HEK293 (cell line): ENCODE results near the gene ATG10.
A peak's percentile ranks its signal among the peaks of the same experiment; 100 is the strongest.

Source experiments
- CTCF ChIA-PET: fragments of 350-600 bp; formaldehyde crosslinking; extraction: SDS; loops from one replicate; lab custom pipeline; 2021; ENCODE audit warnings: antibody characterized with exemption; lab: Yijun Ruan, JAX
- POLR2A ChIA-PET: fragments of 300-600 bp; formaldehyde crosslinking; extraction: SDS; loops from one replicate; lab custom pipeline; 2020; ENCODE audit warnings: antibody characterized with exemption, inconsistent platforms; lab: Yijun Ruan, JAX
- H3K27ac ChIP-seq: fragments of 200-500 bp; sonication (Bioruptor generic); 2 replicates; pipeline ENCODE4 v1.5.1; 2014; ENCODE audit warnings: low read depth, low read length, control low read depth, inconsistent platforms; ENCODE audit errors: extremely low read depth
- H3K36me3 ChIP-seq, 2 experiments: fragments of 200-500 bp in 1 of 2; sonication (Bioruptor generic) in 1 of 2; 1 replicate in 1 of 2; 2 replicates in 1 of 2; pipeline ENCODE4 v1.5.1; 2014 to 2017; ENCODE audit warnings: inconsistent platforms in 2 of 2, low read length in 2 of 2; ENCODE audit not compliant: control insufficient read depth in 2 of 2, insufficient read depth in 1 of 2
- H3K4me1 ChIP-seq: fragments of 200-500 bp; sonication (Bioruptor generic); 2 replicates; pipeline ENCODE4 v1.5.1; 2014; ENCODE audit warnings: mild to moderate bottlenecking, low read length, inconsistent platforms; ENCODE audit not compliant: control insufficient read depth, insufficient read depth
- H3K4me3 ChIP-seq: 2 replicates; pipeline ENCODE4 v1.5.1; 2011; ENCODE audit warnings: low read depth, mild to moderate bottlenecking, control low read depth, low read length, moderate library complexity
- H3K9me3 ChIP-seq: fragments of 200-500 bp; sonication (Bioruptor generic); 2 replicates; pipeline ENCODE4 v1.5.1; 2014; ENCODE audit warnings: low read depth, low read length, inconsistent platforms; ENCODE audit not compliant: control insufficient read depth, insufficient read depth
- FEZF1 ChIP-seq: fragments of 450-650 bp; formaldehyde crosslinking; IDR thresholded peaks from 2 replicates; pipeline ENCODE4 v1.5.1; 2016; ENCODE audit warnings: missing biosample characterization, missing genetic modification characterization
- GLIS1 ChIP-seq: fragments of 450-650 bp; formaldehyde crosslinking; IDR thresholded peaks from 2 replicates; pipeline ENCODE4 v1.5.1; 2016; ENCODE audit warnings: missing biosample characterization, missing genetic modification characterization
- KLF1 ChIP-seq: fragments of 450-650 bp; formaldehyde crosslinking; IDR thresholded peaks from 2 replicates; pipeline ENCODE4 v1.5.1; 2016; ENCODE audit warnings: missing biosample characterization, missing genetic modification characterization
- SP3 ChIP-seq: fragments of 450-650 bp; formaldehyde crosslinking; IDR thresholded peaks from 2 replicates; pipeline ENCODE4 v1.5.1; 2016; ENCODE audit warnings: missing biosample characterization, missing genetic modification characterization
- TCF7L2 ChIP-seq: IDR thresholded peaks from 2 replicates; pipeline ENCODE4 v1.6.1; 2011; ENCODE audit warnings: low read depth, mild to moderate bottlenecking, inconsistent platforms, low read length, moderate library complexity, borderline replicate concordance
- ZBTB48 ChIP-seq: fragments of 450-650 bp; formaldehyde crosslinking; IDR thresholded peaks from 2 replicates; pipeline ENCODE4 v1.5.1; 2016; ENCODE audit warnings: missing biosample characterization, missing genetic modification characterization
- ZEB2 ChIP-seq: fragments of 450-650 bp; formaldehyde crosslinking; IDR thresholded peaks from 2 replicates; pipeline ENCODE4 v1.5.1; 2016; ENCODE audit warnings: missing biosample characterization, missing genetic modification characterization
- ZFP41 ChIP-seq: fragments of 450-650 bp; formaldehyde crosslinking; IDR thresholded peaks from 2 replicates; pipeline ENCODE4 v1.5.1; 2016; ENCODE audit warnings: missing biosample characterization, missing genetic modification characterization, borderline replicate concordance
- ZNF121 ChIP-seq: fragments of 450-650 bp; formaldehyde crosslinking; IDR thresholded peaks from 2 replicates; pipeline ENCODE4 v1.5.1; 2016; ENCODE audit warnings: missing biosample characterization, missing genetic modification characterization
- ZNF146 ChIP-seq: fragments of 450-650 bp; formaldehyde crosslinking; IDR thresholded peaks from 2 replicates; pipeline ENCODE4 v1.5.1; 2016; ENCODE audit warnings: missing biosample characterization, missing genetic modification characterization
- ZNF155 ChIP-seq: fragments of 450-650 bp; formaldehyde crosslinking; IDR thresholded peaks from 2 replicates; pipeline ENCODE4 v1.5.1; 2016; ENCODE audit warnings: missing biosample characterization, missing genetic modification characterization
- ZNF202 ChIP-seq: fragments of 450-650 bp; formaldehyde crosslinking; IDR thresholded peaks from 2 replicates; pipeline ENCODE4 v1.5.1; 2016; ENCODE audit warnings: missing biosample characterization, missing genetic modification characterization, borderline replicate concordance
- ZNF416 ChIP-seq: fragments of 450-650 bp; formaldehyde crosslinking; IDR thresholded peaks from 2 replicates; pipeline ENCODE4 v1.5.1; 2016; ENCODE audit warnings: missing biosample characterization, missing genetic modification characterization
- ZNF473 ChIP-seq: fragments of 450-650 bp; formaldehyde crosslinking; IDR thresholded peaks from 2 replicates; pipeline ENCODE4 v1.5.1; 2017; ENCODE audit warnings: missing biosample characterization, missing genetic modification characterization
- ZNF48 ChIP-seq: fragments of 450-650 bp; formaldehyde crosslinking; IDR thresholded peaks from 2 replicates; pipeline ENCODE4 v1.5.1; 2016; ENCODE audit warnings: missing biosample characterization, missing genetic modification characterization
- ZNF629 ChIP-seq: fragments of 450-650 bp; formaldehyde crosslinking; IDR thresholded peaks from 2 replicates; pipeline ENCODE4 v1.5.1; 2017; ENCODE audit warnings: missing biosample characterization, missing genetic modification characterization
- ZNF654 ChIP-seq: fragments of 450-650 bp; formaldehyde crosslinking; IDR thresholded peaks from 2 replicates; pipeline ENCODE4 v1.5.1; 2016; ENCODE audit warnings: low read depth, missing biosample characterization, missing genetic modification characterization
- ZNF776 ChIP-seq: fragments of 450-650 bp; formaldehyde crosslinking; IDR thresholded peaks from 2 replicates; pipeline ENCODE4 v1.5.0; 2017; ENCODE audit warnings: missing biosample characterization, missing genetic modification characterization, borderline replicate concordance
- ZSCAN16 ChIP-seq: fragments of 450-650 bp; formaldehyde crosslinking; IDR thresholded peaks from 2 replicates; pipeline ENCODE4 v1.5.1; 2016; ENCODE audit warnings: missing biosample characterization, missing genetic modification characterization
- TF ChIP-seq, protein P1 (sequence below): fragments of 450-650 bp; formaldehyde crosslinking; IDR thresholded peaks from 2 replicates; pipeline ENCODE4 v1.5.1; 2017; ENCODE audit warnings: missing biosample characterization, missing genetic modification characterization
- TF ChIP-seq, protein P2 (sequence below): fragments of 450-650 bp; formaldehyde crosslinking; IDR thresholded peaks from 2 replicates; pipeline ENCODE4 v1.5.1; 2017; ENCODE audit warnings: missing biosample characterization, missing genetic modification characterization
- TF ChIP-seq, protein P3 (sequence below): fragments of 450-650 bp; formaldehyde crosslinking; IDR thresholded peaks from 2 replicates; pipeline ENCODE4 v1.5.1; 2016; ENCODE audit warnings: missing biosample characterization, missing genetic modification characterization
- TF ChIP-seq, protein P4 (sequence below): fragments of 450-650 bp; formaldehyde crosslinking; IDR thresholded peaks from 2 replicates; pipeline ENCODE4 v1.5.1; 2016; ENCODE audit warnings: missing biosample characterization, missing genetic modification characterization
- TF ChIP-seq, protein P5 (sequence below): fragments of 450-650 bp; formaldehyde crosslinking; IDR thresholded peaks from 2 replicates; pipeline ENCODE4 v1.5.1; 2016; ENCODE audit warnings: missing biosample characterization, missing genetic modification characterization
- TF ChIP-seq, protein P6 (sequence below): fragments of 450-650 bp; formaldehyde crosslinking; IDR thresholded peaks from 2 replicates; pipeline ENCODE4 v1.5.1; 2017; ENCODE audit warnings: missing biosample characterization, missing genetic modification characterization

The ATG10 gene

DNA sequence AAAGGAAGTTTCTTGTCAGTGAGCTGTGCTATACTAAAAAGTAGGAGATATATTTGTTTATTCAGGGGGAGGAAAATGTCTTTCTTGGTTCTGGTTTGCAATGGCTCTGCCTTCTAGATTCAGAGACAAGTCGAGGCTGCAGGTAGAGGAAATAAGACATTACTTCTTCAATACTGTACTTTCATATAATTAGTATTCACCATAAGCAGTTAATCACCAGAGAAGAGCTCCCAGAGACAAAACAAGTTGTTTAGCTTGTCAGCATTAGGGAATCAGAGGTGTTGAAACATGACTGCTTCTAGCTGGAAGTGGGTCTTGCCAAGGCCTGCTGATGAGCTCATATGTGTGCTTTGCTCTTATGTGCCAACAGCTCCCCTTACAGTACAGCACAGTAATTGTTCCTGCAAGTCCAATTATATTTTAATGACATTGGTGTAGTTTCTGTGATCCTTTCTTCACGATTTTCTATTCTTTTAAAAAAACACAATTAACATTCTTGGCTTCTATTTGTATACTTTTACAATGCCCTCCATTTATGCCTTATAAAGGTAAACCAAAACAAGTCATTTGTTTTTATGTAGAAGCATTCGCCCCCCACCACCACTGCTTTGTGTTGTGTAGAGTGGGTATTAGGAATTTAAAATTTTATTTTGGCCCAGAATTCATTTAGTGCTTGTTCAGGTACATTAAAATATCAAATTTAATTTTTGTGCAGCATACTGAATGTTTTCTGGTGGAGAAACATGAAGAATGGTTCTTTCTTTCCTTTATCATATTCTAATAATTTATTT, 194.1 kb downstream of the ATG10 start (continued):
- TF ChIP-seq, protein P1, sequence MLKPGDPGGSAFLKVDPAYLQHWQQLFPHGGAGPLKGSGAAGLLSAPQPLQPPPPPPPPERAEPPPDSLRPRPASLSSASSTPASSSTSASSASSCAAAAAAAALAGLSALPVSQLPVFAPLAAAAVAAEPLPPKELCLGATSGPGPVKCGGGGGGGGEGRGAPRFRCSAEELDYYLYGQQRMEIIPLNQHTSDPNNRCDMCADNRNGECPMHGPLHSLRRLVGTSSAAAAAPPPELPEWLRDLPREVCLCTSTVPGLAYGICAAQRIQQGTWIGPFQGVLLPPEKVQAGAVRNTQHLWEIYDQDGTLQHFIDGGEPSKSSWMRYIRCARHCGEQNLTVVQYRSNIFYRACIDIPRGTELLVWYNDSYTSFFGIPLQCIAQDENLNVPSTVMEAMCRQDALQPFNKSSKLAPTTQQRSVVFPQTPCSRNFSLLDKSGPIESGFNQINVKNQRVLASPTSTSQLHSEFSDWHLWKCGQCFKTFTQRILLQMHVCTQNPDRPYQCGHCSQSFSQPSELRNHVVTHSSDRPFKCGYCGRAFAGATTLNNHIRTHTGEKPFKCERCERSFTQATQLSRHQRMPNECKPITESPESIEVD (tag by site-specific recombination): peak; percentile 68
- TF ChIP-seq ZEB2 (peak; percentile 82), ZSCAN16 (tag by site-specific recombination) (no peak), ZNF48 (tag by site-specific recombination) (no peak), ZNF776 (tag by site-specific recombination) (no peak), KLF1 (tag by site-specific recombination) (no peak), ZNF654 (tag by site-specific recombination) (peak; percentile 84), TCF7L2 (no peak), SP3 (no peak), ZFP41 (no peak), GLIS1 (tag by site-specific recombination) (no peak), ZNF155 (no peak), ZNF416 (tag by site-specific recombination) (no peak), ZNF202 (tag by site-specific recombination) (no peak), ZNF146 (tag by site-specific recombination) (no peak)
- TF ChIP-seq, protein P2, sequence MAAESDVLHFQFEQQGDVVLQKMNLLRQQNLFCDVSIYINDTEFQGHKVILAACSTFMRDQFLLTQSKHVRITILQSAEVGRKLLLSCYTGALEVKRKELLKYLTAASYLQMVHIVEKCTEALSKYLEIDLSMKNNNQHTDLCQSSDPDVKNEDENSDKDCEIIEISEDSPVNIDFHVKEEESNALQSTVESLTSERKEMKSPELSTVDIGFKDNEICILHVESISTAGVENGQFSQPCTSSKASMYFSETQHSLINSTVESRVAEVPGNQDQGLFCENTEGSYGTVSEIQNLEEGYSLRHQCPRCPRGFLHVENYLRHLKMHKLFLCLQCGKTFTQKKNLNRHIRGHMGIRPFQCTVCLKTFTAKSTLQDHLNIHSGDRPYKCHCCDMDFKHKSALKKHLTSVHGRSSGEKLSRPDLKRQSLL (tag by site-specific recombination): no peak
- TF ChIP-seq, protein P3, sequence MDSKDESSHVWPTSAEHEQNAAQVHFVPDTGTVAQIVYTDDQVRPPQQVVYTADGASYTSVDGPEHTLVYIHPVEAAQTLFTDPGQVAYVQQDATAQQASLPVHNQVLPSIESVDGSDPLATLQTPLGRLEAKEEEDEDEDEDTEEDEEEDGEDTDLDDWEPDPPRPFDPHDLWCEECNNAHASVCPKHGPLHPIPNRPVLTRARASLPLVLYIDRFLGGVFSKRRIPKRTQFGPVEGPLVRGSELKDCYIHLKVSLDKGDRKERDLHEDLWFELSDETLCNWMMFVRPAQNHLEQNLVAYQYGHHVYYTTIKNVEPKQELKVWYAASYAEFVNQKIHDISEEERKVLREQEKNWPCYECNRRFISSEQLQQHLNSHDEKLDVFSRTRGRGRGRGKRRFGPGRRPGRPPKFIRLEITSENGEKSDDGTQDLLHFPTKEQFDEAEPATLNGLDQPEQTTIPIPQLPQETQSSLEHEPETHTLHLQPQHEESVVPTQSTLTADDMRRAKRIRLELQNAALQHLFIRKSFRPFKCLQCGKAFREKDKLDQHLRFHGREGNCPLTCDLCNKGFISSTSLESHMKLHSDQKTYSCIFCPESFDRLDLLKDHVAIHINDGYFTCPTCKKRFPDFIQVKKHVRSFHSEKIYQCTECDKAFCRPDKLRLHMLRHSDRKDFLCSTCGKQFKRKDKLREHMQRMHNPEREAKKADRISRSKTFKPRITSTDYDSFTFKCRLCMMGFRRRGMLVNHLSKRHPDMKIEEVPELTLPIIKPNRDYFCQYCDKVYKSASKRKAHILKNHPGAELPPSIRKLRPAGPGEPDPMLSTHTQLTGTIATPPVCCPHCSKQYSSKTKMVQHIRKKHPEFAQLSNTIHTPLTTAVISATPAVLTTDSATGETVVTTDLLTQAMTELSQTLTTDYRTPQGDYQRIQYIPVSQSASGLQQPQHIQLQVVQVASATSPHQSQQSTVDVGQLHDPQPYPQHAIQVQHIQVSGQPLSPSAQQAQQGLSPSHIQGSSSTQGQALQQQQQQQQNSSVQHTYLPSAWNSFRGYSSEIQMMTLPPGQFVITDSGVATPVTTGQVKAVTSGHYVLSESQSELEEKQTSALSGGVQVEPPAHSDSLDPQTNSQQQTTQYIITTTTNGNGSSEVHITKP: peak; percentile 45
- TF ChIP-seq, protein P4, sequence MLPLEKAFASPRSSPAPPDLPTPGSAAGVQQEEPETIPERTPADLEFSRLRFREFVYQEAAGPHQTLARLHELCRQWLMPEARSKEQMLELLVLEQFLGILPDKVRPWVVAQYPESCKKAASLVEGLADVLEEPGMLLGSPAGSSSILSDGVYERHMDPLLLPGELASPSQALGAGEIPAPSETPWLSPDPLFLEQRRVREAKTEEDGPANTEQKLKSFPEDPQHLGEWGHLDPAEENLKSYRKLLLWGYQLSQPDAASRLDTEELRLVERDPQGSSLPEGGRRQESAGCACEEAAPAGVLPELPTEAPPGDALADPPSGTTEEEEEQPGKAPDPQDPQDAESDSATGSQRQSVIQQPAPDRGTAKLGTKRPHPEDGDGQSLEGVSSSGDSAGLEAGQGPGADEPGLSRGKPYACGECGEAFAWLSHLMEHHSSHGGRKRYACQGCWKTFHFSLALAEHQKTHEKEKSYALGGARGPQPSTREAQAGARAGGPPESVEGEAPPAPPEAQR (tag by site-specific recombination): no peak

DNA sequence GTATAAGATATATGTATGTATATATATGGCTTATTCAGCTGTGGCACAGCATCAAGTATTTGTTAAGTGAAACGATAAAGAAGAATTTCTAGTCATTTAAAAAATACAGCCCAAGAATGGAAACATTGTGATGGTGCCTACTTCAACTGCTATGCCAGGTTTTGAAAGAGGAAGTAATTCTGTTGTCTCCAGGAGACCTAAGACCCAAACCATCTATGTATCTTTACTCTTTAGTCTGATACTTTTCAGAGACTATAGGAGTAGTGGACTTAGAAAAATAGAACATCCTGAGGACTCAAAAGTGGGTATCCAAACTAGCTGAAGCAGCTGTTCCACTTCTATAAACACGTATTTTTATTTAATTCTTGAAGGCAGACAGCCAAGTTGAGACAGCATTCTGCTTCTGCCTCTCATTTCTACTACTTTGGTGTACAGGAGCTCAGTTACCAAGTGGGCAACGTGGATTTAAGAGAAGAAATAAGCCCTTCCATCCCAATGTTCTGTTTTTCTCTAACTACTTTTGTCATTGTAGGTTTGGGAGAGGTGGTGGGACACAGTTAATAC, 195.6 kb downstream of the ATG10 start:
- peaks cover 19% of the 10 kb centered on the region for H3K4me1 ChIP-seq
- H3K9me3 ChIP-seq: no peaks in the 10 kb centered on the region
- no peak overlapping the region for H3K4me3 ChIP-seq
- H3K36me3 ChIP-seq: no peaks in the 10 kb centered on the region
- ChIA-PET CTCF (interaction anchor here (0.5 to 1.0 kb wide), 4 partner anchors 30 to 310 kb away, joined by 3 to 6 read pairs (median 4); no protein-coding TSS in a partner anchor), POLR2A (no interaction called here)
- H3K27ac ChIP-seq: no peak overlapping the region
- TF ChIP-seq ZNF121 (tag by site-specific recombination) (no peak), FEZF1 (tag by site-specific recombination) (no peak), ZNF776 (tag by site-specific recombination) (no peak), ZNF416 (tag by site-specific recombination) (no peak), ZNF629 (tag by site-specific recombination) (no peak), ZBTB48 (tag by site-specific recombination) (no peak), ZNF473 (tag by site-specific recombination) (no peak)
- TF ChIP-seq, protein P5, sequence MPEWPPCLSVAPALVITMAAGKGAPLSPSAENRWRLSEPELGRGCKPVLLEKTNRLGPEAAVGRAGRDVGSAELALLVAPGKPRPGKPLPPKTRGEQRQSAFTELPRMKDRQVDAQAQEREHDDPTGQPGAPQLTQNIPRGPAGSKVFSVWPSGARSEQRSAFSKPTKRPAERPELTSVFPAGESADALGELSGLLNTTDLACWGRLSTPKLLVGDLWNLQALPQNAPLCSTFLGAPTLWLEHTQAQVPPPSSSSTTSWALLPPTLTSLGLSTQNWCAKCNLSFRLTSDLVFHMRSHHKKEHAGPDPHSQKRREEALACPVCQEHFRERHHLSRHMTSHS (tag by site-specific recombination): no peak
- TF ChIP-seq, protein P6, sequence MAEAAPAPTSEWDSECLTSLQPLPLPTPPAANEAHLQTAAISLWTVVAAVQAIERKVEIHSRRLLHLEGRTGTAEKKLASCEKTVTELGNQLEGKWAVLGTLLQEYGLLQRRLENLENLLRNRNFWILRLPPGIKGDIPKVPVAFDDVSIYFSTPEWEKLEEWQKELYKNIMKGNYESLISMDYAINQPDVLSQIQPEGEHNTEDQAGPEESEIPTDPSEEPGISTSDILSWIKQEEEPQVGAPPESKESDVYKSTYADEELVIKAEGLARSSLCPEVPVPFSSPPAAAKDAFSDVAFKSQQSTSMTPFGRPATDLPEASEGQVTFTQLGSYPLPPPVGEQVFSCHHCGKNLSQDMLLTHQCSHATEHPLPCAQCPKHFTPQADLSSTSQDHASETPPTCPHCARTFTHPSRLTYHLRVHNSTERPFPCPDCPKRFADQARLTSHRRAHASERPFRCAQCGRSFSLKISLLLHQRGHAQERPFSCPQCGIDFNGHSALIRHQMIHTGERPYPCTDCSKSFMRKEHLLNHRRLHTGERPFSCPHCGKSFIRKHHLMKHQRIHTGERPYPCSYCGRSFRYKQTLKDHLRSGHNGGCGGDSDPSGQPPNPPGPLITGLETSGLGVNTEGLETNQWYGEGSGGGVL (tag by site-specific recombination): no peak
